GM03348 (cell line): ENCODE data around the gene SMIM10L2A.
"Not testable (repeated sequence)": the region's sequence is repeated elsewhere in the genome, so short reads cannot be mapped to it uniquely, and the experiment has no call there.

Experiments used
- DNase-seq: peaks from one replicate; pipeline ENCODE4 v3.0.0; 2012; ENCODE audit warnings: low spot score

The SMIM10L2A gene

GRCh38 chrX:135423173-135423864 lies 1.6 kb downstream of the SMIM10L2A start:
- not testable (repeated sequence) for DNase-seq

DNA sequence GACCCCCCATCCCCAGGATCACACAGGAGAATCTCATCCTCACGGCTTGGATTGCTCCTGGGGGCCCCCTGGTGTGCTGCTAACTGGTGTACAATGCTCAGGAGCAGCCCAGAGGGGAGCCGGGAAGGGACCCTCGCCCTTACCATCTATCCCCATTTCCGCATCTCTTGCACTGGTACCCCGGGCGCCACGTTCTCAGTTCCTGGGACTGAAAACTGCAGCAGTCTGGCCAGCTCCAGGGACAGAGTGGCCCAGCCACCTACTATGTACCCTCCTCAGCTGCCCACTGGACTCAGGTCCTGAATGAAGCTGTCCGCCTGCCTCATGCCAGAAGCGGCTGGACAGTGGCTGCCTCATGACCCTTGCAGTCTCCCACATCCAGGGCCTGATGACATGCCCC lies 2.7 kb downstream of the SMIM10L2A start:
- DNase-seq, result no peak

GRCh38 chrX:135425026-135425965 lies 3.6 kb downstream of the SMIM10L2A start:
- no peak for DNase-seq

GRCh38 chrX:135429429-135429828 lies 7.7 kb downstream of the SMIM10L2A start:
- DNase-seq, result no peak

GRCh38 chrX:135431886-135432285 lies 10.1 kb downstream of the SMIM10L2A start:
- DNase-seq, result no peak

DNA sequence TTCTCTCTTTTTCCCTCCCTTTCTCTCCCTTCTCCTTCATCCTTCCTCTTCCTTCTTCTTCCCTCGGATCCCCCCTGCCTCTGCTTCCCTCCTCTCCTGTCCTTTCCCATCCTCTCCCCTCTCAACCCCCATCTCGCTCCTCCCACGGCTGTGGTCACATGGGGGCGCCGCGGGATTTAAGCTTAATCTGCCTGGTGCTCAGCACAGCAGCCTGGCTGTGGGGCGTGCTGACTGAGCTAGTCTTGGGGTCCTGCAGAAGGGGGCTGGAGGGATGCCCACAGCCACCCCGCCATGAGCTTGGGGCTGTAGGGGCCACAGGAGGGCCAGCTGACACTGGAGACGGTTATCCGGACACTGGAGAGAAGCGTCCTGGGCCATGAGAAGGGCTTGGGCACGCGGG lies 10.7 kb downstream of the SMIM10L2A start:
- no peak for DNase-seq

GRCh38 chrX:135432881-135433521 lies 11.3 kb downstream of the SMIM10L2A start:
- DNase-seq, result no peak

- DNase-seq, result no peak
These were observed 11.9 kb downstream of the SMIM10L2A start for GRCh38 chrX:135433531-135434257.

- no peak for DNase-seq
These were observed 12.8 kb downstream of the SMIM10L2A start for GRCh38 chrX:135434258-135435138.

GRCh38 chrX:135435139-135435922 lies 13.6 kb downstream of the SMIM10L2A start:
- no peak for DNase-seq

DNA sequence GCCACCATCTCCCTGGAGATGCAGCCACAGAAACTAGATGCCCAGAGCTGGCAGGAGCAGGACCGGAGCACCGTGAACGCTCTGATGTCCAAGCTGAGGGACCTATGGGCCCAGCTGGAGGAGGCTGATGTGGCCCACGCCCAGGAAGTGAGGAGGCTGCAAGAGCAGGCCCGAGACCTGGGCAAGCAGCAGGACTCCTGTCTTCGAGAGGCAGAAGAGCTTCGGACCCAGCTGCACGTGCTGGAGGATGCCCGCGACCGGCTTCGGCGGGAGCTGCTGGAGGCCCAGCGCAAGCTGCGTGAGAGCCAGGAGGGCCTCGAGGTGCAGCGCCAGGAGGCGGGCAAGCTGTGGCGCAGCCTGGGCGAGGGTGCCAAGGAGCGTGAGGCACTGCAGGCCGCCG lies 14.2 kb downstream of the SMIM10L2A start:
- no peak for DNase-seq

DNA sequence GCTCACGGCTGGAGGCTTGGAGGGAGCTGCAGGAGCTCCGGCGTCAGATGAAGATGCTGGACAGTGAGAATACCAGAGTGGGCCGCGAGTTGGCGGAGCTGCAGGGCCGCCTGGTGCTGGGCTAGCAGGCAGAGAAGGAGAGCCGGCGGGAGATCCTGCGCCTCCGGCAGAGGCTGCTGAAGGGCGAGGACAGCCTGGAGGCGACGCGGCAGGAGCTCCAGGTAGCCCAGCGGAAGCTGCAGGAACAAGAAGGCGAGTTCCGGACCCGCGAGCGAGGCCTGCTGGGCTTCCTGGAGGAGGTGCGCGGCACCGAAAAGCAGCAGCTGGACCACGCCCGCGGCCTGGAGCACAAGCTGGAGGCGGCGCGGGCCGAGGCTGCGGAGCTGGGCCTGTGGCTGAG lies 14.7 kb downstream of the SMIM10L2A start:
- no peak for DNase-seq

DNA sequence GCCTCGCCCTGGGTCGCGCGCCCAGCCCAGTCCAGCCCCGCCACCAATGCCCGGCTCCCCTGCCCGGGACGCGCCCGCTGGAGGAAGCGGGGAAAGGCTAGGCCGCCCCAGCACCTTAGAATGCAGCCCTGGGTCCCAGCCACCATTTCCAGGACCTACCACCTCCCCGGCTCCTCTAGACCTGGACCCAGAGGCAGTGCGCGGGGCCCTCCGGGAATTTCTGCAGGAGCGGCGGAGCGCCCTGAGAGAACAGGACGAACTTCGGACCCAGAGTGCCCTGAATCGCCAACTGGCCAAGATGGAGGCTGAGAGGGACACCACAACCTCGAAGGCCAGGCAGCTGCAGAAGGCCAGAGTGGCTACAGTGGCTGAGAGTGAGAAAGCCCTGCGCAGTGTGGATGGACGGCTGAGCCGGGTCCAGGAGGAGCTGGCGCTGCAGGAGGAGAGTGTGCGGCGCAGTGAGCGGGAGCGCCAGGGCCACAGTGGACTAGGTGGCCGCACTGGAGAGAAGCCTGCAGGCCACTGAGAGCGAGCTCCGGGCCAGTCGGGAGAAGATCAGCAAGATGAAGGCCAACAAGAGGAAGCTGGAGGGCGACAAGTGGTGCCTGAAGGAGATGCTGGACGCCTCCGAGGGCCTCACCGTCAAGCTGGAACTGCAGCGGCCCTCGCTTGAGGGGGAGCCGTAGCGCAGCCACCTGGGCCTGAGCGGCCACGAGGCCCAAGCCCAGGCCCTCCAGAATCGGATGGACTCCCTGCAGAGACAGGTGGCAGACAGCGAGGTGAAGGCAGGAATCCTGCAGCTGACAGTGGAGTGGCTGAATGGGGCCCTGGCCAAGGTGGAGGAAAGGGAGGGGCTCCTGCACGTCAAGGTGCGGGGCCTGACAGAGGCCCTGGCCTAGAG lies 15.5 kb downstream of the SMIM10L2A start:
- no peak for DNase-seq

DNA sequence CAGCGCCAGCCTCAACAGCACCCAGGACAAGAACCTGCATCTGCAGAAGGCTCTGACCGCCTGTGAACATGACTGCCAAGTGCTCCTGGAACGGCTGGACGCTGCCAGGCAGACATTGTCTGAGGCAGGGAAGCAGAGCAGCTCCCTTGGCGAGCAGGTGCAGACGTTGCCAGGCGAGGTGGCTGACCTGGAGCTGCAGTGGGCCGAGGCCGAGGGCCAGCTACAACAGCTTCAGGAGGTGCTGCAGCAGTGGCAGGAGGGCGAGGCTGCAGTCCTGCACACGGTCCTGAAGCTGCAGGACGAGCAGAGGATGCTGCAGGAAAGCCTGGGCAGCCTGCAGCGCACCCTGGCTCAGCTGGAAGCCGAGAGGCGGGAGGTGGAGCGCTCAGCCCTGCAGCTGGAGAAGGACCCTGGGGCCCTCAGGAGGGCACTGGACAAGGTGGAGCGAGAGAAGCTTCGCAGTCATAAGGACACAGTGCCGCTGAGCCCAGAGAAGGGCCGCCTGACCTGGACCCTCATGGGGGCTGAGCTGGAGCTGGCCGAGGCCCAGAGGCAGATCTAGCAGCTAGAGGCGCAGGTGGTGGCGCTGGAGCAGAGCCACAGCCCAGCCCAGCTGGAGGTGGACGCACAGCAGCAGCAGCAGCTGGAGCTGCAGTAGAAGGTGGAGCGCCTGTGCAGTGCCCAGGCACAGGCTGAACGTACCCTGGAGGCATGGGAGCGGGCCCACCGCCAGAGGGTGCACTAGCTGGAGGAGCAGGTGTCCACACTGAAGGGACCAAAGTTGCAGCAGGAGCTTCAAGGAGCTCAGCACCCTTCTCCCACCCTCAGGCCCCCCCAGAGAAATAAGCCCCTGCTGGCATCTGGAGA lies 16.4 kb downstream of the SMIM10L2A start:
- no peak for DNase-seq

- no peak for DNase-seq
These were observed 16.9 kb downstream of the SMIM10L2A start for GRCh38 chrX:135438734-135439043.

DNA sequence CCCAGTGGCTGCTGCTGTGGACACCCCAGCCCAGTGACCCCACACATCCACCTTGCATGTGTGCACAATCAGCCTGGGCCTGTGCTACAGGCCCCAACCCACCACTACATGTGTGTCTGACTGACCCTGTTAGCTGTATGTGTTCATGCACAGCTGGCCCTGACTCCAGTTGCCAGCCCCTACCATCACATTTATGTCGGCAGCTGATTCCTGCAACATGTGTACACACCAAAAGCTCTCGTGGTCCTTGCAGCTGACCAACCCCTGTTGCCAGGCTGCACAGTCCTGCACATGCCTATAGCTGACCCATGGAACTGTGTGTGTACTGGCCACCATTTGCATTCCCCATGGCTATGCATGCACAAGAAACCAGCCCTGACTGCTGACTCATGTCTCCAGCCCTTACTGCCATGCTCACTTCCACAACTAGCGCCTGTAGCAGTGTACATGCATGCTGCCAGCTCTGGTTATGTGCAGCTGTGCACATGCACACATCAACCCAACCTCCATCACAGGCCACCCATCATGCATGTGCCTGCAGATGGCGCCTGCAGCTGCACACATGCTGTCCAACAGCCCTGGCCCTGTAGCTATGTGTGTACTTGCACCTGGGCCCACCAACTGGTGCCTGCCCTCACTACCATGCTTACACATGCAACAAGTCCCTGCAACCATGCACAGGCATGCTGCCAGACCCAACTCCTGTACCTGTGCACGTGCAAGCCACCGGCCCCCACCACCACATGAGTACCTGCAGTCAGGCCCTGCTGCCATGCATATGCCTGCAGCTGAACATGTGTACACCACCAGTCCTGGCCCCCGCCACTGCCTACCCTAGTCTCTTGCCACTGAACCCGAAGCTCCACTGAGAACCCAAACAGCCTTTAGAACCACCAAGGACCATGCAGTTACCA lies 28.1 kb downstream of the SMIM10L2A start:
- DNase-seq, result no peak

DNA sequence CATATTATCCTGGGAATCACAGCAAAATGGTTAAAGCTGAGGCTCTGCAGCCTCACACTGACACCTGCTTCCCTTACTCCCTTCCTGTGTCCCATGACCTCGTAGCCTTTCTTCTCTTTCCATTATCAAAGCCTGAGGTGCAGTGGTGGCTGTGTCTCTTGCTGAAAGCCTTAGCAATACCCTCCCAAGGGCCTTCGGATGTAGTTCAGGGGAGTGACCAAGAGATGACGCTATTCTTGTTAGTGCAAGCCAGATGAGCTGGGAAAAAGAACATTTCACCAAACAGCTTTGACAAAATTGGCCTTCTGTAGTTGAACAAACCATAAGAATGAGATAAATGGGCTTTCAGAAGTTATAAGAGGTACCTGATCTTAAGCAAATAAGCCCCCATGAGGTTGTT lies 31.6 kb downstream of the SMIM10L2A start:
- no peak for DNase-seq
